Measurements from ENCODE around the gene GFRA3. TPM values are rescaled to one million over a fixed set of nuclear protein-coding genes. Genes with fewer than 3 reads are reported as not detected.

Gene GFRA3
- total and polyA plus RNA-seq, 9 donors, result 1.9 to 18.2 (median 7.0) TPM

GRCh38 chr5:138280915-138281314 lies 6.5 kb upstream of the GFRA3 start:
- H3K36me3 ChIP-seq (ENCODE audit: control insufficient read depth, insufficient read depth, low read length), result peaks cover 12% of the 10 kb centered on the region
- no peak overlapping the region for H3K4me3 ChIP-seq (ENCODE audit: low read length)
- no peaks in the 10 kb centered on the region for H3K9me3 ChIP-seq (replicated peaks; ENCODE audit: control insufficient read depth, low read depth, low read length)
- no peaks in the 10 kb centered on the region for H3K27me3 ChIP-seq (ENCODE audit: control insufficient read depth, insufficient read depth, low read length)
- no peak overlapping the region for H3K27ac ChIP-seq (ENCODE audit: low read length)
- H3K4me1 ChIP-seq (ENCODE audit: control insufficient read depth, insufficient read depth, low read length), result no peaks in the 10 kb centered on the region
- no peak for DNase-seq

GRCh38 chr5:138276402-138277054 lies 2.1 kb upstream of the GFRA3 start:
- H3K27me3 ChIP-seq (ENCODE audit: control insufficient read depth, insufficient read depth, low read length), result peaks cover 20% of the 10 kb centered on the region
- no peak for DNase-seq
- H3K36me3 ChIP-seq (ENCODE audit: control insufficient read depth, insufficient read depth, low read length), result no peaks in the 10 kb centered on the region
- peaks cover 8% of the 10 kb centered on the region for H3K4me1 ChIP-seq (ENCODE audit: control insufficient read depth, insufficient read depth, low read length)
- H3K27ac ChIP-seq (ENCODE audit: low read length), result no peak overlapping the region
- 86% methylated on average over 1 of the region's 2 CpGs for WGBS (ENCODE audit: insufficient coverage)
- H3K9me3 ChIP-seq (replicated peaks; ENCODE audit: control insufficient read depth, low read depth, low read length), result no peaks in the 10 kb centered on the region
- H3K4me3 ChIP-seq (ENCODE audit: low read length), result no peak overlapping the region

- H3K27ac ChIP-seq (ENCODE audit: low read length), result no peak overlapping the region
- no CpG with 5 or more reads among the region's 1 CpG for WGBS (ENCODE audit: insufficient coverage)
- no peak overlapping the region for H3K4me3 ChIP-seq (ENCODE audit: low read length)
- H3K36me3 ChIP-seq (ENCODE audit: control insufficient read depth, insufficient read depth, low read length), result no peaks in the 10 kb centered on the region
- H3K27me3 ChIP-seq (ENCODE audit: control insufficient read depth, insufficient read depth, low read length), result peaks cover 20% of the 10 kb centered on the region
- peaks cover 8% of the 10 kb centered on the region for H3K4me1 ChIP-seq (ENCODE audit: control insufficient read depth, insufficient read depth, low read length)
- DNase-seq, result no peak
- no peaks in the 10 kb centered on the region for H3K9me3 ChIP-seq (replicated peaks; ENCODE audit: control insufficient read depth, low read depth, low read length)
These were observed 1.5 kb upstream of the GFRA3 start for GRCh38 chr5:138275895-138276294.

GRCh38 chr5:138275379-138275782 lies 960 bp upstream of the GFRA3 start:
- H3K4me1 ChIP-seq (ENCODE audit: control insufficient read depth, insufficient read depth, low read length), result peaks cover 8% of the 10 kb centered on the region
- H3K4me3 ChIP-seq (ENCODE audit: low read length), result no peak overlapping the region
- H3K27me3 ChIP-seq (ENCODE audit: control insufficient read depth, insufficient read depth, low read length), result peaks cover 20% of the 10 kb centered on the region
- WGBS (ENCODE audit: insufficient coverage), result 8% methylated on average over 2 of the region's 3 CpGs
- no peaks in the 10 kb centered on the region for H3K36me3 ChIP-seq (ENCODE audit: control insufficient read depth, insufficient read depth, low read length)
- peak; percentile 8 for DNase-seq
- H3K9me3 ChIP-seq (replicated peaks; ENCODE audit: control insufficient read depth, low read depth, low read length), result no peaks in the 10 kb centered on the region
- H3K27ac ChIP-seq (ENCODE audit: low read length), result no peak overlapping the region

- H3K36me3 ChIP-seq (ENCODE audit: control insufficient read depth, insufficient read depth, low read length), result no peaks in the 10 kb centered on the region
- H3K4me1 ChIP-seq (ENCODE audit: control insufficient read depth, insufficient read depth, low read length), result peaks cover 8% of the 10 kb centered on the region
- peaks cover 20% of the 10 kb centered on the region for H3K27me3 ChIP-seq (ENCODE audit: control insufficient read depth, insufficient read depth, low read length)
- peak overlapping the region; percentile 36 for H3K4me3 ChIP-seq (ENCODE audit: low read length)
- H3K27ac ChIP-seq (ENCODE audit: low read length), result no peak overlapping the region
- no peaks in the 10 kb centered on the region for H3K9me3 ChIP-seq (replicated peaks; ENCODE audit: control insufficient read depth, low read depth, low read length)
- WGBS (ENCODE audit: insufficient coverage), result 29% methylated on average over 1 of the region's 6 CpGs
- DNase-seq, result no peak
These were observed 610 bp downstream of the GFRA3 start for GRCh38 chr5:138273834-138274188.

GRCh38 chr5:138272681-138273080 lies 1.7 kb downstream of the GFRA3 start:
- Histone ChIP-seq H3K4me1 (ENCODE audit: control insufficient read depth, insufficient read depth, low read length) (peaks cover 8% of the 10 kb centered on the region), H3K27me3 (ENCODE audit: control insufficient read depth, insufficient read depth, low read length) (peaks cover 20% of the 10 kb centered on the region), H3K27ac (ENCODE audit: low read length) (no peak overlapping the region), H3K9me3 (replicated peaks; ENCODE audit: control insufficient read depth, low read depth, low read length) (no peaks in the 10 kb centered on the region), H3K4me3 (ENCODE audit: low read length) (no peak overlapping the region), H3K36me3 (ENCODE audit: control insufficient read depth, insufficient read depth, low read length) (no peaks in the 10 kb centered on the region)
- DNase-seq, result no peak
- WGBS (ENCODE audit: insufficient coverage), result 86% methylated on average over 1 of the region's 4 CpGs

- H3K9me3 ChIP-seq (replicated peaks; ENCODE audit: control insufficient read depth, low read depth, low read length), result no peaks in the 10 kb centered on the region
- H3K36me3 ChIP-seq (ENCODE audit: control insufficient read depth, insufficient read depth, low read length), result no peaks in the 10 kb centered on the region
- WGBS (ENCODE audit: insufficient coverage), result 83% methylated on average over 1 of the region's 5 CpGs
- H3K27me3 ChIP-seq (ENCODE audit: control insufficient read depth, insufficient read depth, low read length), result peaks cover 20% of the 10 kb centered on the region
- no peak overlapping the region for H3K27ac ChIP-seq (ENCODE audit: low read length)
- peaks cover 8% of the 10 kb centered on the region for H3K4me1 ChIP-seq (ENCODE audit: control insufficient read depth, insufficient read depth, low read length)
- H3K4me3 ChIP-seq (ENCODE audit: low read length), result no peak overlapping the region
- DNase-seq, result no peak
These were observed 3.1 kb downstream of the GFRA3 start for GRCh38 chr5:138271281-138271680.

- Histone ChIP-seq H3K9me3 (replicated peaks; ENCODE audit: control insufficient read depth, low read depth, low read length) (no peaks in the 10 kb centered on the region), H3K4me1 (ENCODE audit: control insufficient read depth, insufficient read depth, low read length) (no peaks in the 10 kb centered on the region), H3K27ac (ENCODE audit: low read length) (no peak overlapping the region), H3K27me3 (ENCODE audit: control insufficient read depth, insufficient read depth, low read length) (no peaks in the 10 kb centered on the region), H3K36me3 (ENCODE audit: control insufficient read depth, insufficient read depth, low read length) (no peaks in the 10 kb centered on the region), H3K4me3 (ENCODE audit: low read length) (no peak overlapping the region)
- no peak for DNase-seq
- WGBS (ENCODE audit: insufficient coverage), result 84% methylated on average over 8 of the region's 8 CpGs
These were observed 10.2 kb downstream of the GFRA3 start for GRCh38 chr5:138264183-138264582.

GRCh38 chr5:138263581-138263980 lies 10.8 kb downstream of the GFRA3 start:
- 30% methylated on average over 1 of the region's 3 CpGs for WGBS (ENCODE audit: insufficient coverage)
- no peak overlapping the region for H3K27ac ChIP-seq (ENCODE audit: low read length)
- H3K4me3 ChIP-seq (ENCODE audit: low read length), result no peak overlapping the region
- no peak for DNase-seq
- H3K4me1 ChIP-seq (ENCODE audit: control insufficient read depth, insufficient read depth, low read length), result no peaks in the 10 kb centered on the region
- no peaks in the 10 kb centered on the region for H3K9me3 ChIP-seq (replicated peaks; ENCODE audit: control insufficient read depth, low read depth, low read length)
- no peaks in the 10 kb centered on the region for H3K36me3 ChIP-seq (ENCODE audit: control insufficient read depth, insufficient read depth, low read length)
- H3K27me3 ChIP-seq (ENCODE audit: control insufficient read depth, insufficient read depth, low read length), result no peaks in the 10 kb centered on the region

GRCh38 chr5:138258704-138259292 lies 15.6 kb downstream of the GFRA3 start:
- Histone ChIP-seq H3K27ac (ENCODE audit: low read length) (no peak overlapping the region), H3K36me3 (ENCODE audit: control insufficient read depth, insufficient read depth, low read length) (no peaks in the 10 kb centered on the region), H3K27me3 (ENCODE audit: control insufficient read depth, insufficient read depth, low read length) (peaks cover 5% of the 10 kb centered on the region), H3K9me3 (replicated peaks; ENCODE audit: control insufficient read depth, low read depth, low read length) (no peaks in the 10 kb centered on the region), H3K4me1 (ENCODE audit: control insufficient read depth, insufficient read depth, low read length) (no peaks in the 10 kb centered on the region), H3K4me3 (ENCODE audit: low read length) (no peak overlapping the region)
- WGBS (ENCODE audit: insufficient coverage), result 48% methylated on average over 3 of the region's 4 CpGs
- no peak for DNase-seq

GRCh38 chr5:138257583-138257982 lies 16.8 kb downstream of the GFRA3 start:
- no peaks in the 10 kb centered on the region for H3K4me1 ChIP-seq (ENCODE audit: control insufficient read depth, insufficient read depth, low read length)
- H3K27ac ChIP-seq (ENCODE audit: low read length), result no peak overlapping the region
- peaks cover 5% of the 10 kb centered on the region for H3K27me3 ChIP-seq (ENCODE audit: control insufficient read depth, insufficient read depth, low read length)
- no peaks in the 10 kb centered on the region for H3K9me3 ChIP-seq (replicated peaks; ENCODE audit: control insufficient read depth, low read depth, low read length)
- 53% methylated on average over 26 of the region's 29 CpGs for WGBS (ENCODE audit: insufficient coverage)
- H3K36me3 ChIP-seq (ENCODE audit: control insufficient read depth, insufficient read depth, low read length), result no peaks in the 10 kb centered on the region
- DNase-seq, result no peak
- H3K4me3 ChIP-seq (ENCODE audit: low read length), result no peak overlapping the region

Measured in muscle of leg (tissue), 11 donors.